Gastroesophageal sphincter (tissue), 3 donors: ENCODE measurements around the gene CD4.

Source experiments
- CTCF ChIP-seq, 4 experiments: fragments of 200-600 bp in 2 of 4; fragments of 450-650 bp in 2 of 4; sonication (generic) in 1 of 4; IDR thresholded peaks; one replicate each; pipeline ENCODE4 v1.5.1; 2017 to 2019; ENCODE audit warnings: antibody characterized with exemption in 4 of 4, mild to moderate bottlenecking in 2 of 4, moderate library complexity in 2 of 4
- POLR2A ChIP-seq, 2 donors: fragments of 450-650 bp; IDR thresholded peaks; one replicate each; pipeline ENCODE4 v1.6.1; 2017; ENCODE audit warnings: antibody characterized with exemption in 2 of 2, mild to moderate bottlenecking in 2 of 2, moderate library complexity in 1 of 2
- POLR2AphosphoS5 ChIP-seq: sonication (generic); formaldehyde crosslinking; IDR thresholded peaks from one replicate; pipeline ENCODE4 v1.6.1; 2017; ENCODE audit warnings: antibody characterized with exemption

GRCh38 chr12:6866920-6867412 is 77.6 kb downstream of the CD4 start:
- TF ChIP-seq POLR2AphosphoS5 (no peak), POLR2A (IDR thresholded peaks at IDR 0.05) (no peak), CTCF (IDR thresholded peaks at IDR 0.05) (peak in 1 of 4 experiments; percentile 12)
